HCT116 (cell line): ENCODE data around the gene C4orf50.

ENCODE experiments used
- CEBPB ChIP-seq: IDR thresholded peaks from 2 replicates; pipeline ENCODE4 v1.6.1; 2012; ENCODE audit warnings: low read depth
- EZH2 ChIP-seq: fragments of 200-600 bp; sonication (generic); IDR thresholded peaks from 2 replicates; pipeline ENCODE4 v1.6.1; 2017; ENCODE audit warnings: antibody characterized with exemption, mixed run types
- FOSL1 ChIP-seq: IDR thresholded peaks from 2 replicates; pipeline ENCODE4 v1.6.1; 2012; ENCODE audit warnings: low read depth
- JUND ChIP-seq: IDR thresholded peaks from 2 replicates; pipeline ENCODE4 v1.6.1; 2012
- POLR2A ChIP-seq: IDR thresholded peaks from 2 replicates; pipeline ENCODE4 v1.7.0; 2011; ENCODE audit warnings: borderline replicate concordance; ENCODE audit not compliant: insufficient read depth, insufficient read length; ENCODE audit errors: extremely low read depth
- POLR2AphosphoS5 ChIP-seq: IDR thresholded peaks from 2 replicates; pipeline ENCODE4 v1.6.1; 2011; ENCODE audit warnings: mild to moderate bottlenecking, low read depth, low read length, moderate library complexity
- SRF ChIP-seq: IDR thresholded peaks from 2 replicates; pipeline ENCODE4 v1.6.1; 2012; ENCODE audit warnings: low read depth
- ZFX ChIP-seq: fragments of 450-650 bp; IDR thresholded peaks from 2 replicates; pipeline ENCODE4 v1.6.1; 2017
- TF ChIP-seq, protein P1 (sequence below): IDR thresholded peaks from 2 replicates; pipeline ENCODE4 v1.6.1; 2012; ENCODE audit warnings: low read depth
- TF ChIP-seq, protein P2 (sequence below), 3 experiments: fragments of 200-600 bp in 1 of 3; sonication (generic) in 1 of 3; IDR thresholded peaks in 2 of 3; conservative IDR thresholded peaks in 1 of 3; 2 replicates each; pipeline ENCODE4 v1.5.1; 2012 to 2017; ENCODE audit warnings: low read depth in 2 of 3, low read length in 2 of 3, antibody characterized with exemption in 1 of 3, borderline replicate concordance in 1 of 3, control low read depth in 1 of 3, mild to moderate bottlenecking in 1 of 3, mixed read lengths in 1 of 3, mixed run types in 1 of 3, moderate library complexity in 1 of 3; ENCODE audit not compliant: insufficient read depth in 1 of 3
- TF ChIP-seq, protein P3 (sequence below): IDR thresholded peaks from 2 replicates; pipeline ENCODE4 v1.6.1; 2012

DNA sequence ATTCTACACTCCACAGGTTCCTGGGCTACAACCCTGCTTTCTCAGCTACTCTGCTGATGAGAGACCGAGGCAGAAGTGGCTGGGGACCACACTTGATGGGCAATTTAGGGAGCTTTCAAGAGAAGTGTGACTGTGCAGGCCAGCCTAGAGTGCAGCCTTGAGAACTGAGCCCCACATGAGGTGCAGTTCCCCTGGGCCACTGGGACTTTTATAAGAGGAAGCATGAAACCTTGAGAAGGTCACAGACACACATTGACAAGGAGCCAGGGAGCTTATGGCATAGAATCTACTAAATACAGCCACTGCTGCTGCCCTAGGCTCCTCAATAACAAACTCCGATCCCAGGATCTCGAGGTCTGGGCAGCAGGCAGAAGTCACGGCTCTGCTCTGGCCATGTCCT lies 13.1 kb downstream of the C4orf50 start:
- TF ChIP-seq, protein P1, sequence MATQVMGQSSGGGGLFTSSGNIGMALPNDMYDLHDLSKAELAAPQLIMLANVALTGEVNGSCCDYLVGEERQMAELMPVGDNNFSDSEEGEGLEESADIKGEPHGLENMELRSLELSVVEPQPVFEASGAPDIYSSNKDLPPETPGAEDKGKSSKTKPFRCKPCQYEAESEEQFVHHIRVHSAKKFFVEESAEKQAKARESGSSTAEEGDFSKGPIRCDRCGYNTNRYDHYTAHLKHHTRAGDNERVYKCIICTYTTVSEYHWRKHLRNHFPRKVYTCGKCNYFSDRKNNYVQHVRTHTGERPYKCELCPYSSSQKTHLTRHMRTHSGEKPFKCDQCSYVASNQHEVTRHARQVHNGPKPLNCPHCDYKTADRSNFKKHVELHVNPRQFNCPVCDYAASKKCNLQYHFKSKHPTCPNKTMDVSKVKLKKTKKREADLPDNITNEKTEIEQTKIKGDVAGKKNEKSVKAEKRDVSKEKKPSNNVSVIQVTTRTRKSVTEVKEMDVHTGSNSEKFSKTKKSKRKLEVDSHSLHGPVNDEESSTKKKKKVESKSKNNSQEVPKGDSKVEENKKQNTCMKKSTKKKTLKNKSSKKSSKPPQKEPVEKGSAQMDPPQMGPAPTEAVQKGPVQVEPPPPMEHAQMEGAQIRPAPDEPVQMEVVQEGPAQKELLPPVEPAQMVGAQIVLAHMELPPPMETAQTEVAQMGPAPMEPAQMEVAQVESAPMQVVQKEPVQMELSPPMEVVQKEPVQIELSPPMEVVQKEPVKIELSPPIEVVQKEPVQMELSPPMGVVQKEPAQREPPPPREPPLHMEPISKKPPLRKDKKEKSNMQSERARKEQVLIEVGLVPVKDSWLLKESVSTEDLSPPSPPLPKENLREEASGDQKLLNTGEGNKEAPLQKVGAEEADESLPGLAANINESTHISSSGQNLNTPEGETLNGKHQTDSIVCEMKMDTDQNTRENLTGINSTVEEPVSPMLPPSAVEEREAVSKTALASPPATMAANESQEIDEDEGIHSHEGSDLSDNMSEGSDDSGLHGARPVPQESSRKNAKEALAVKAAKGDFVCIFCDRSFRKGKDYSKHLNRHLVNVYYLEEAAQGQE = no peak
- TF ChIP-seq POLR2A = no peak
- no peak for TF ChIP-seq POLR2AphosphoS5
- TF ChIP-seq, protein P2, sequence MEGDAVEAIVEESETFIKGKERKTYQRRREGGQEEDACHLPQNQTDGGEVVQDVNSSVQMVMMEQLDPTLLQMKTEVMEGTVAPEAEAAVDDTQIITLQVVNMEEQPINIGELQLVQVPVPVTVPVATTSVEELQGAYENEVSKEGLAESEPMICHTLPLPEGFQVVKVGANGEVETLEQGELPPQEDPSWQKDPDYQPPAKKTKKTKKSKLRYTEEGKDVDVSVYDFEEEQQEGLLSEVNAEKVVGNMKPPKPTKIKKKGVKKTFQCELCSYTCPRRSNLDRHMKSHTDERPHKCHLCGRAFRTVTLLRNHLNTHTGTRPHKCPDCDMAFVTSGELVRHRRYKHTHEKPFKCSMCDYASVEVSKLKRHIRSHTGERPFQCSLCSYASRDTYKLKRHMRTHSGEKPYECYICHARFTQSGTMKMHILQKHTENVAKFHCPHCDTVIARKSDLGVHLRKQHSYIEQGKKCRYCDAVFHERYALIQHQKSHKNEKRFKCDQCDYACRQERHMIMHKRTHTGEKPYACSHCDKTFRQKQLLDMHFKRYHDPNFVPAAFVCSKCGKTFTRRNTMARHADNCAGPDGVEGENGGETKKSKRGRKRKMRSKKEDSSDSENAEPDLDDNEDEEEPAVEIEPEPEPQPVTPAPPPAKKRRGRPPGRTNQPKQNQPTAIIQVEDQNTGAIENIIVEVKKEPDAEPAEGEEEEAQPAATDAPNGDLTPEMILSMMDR (IDR thresholded peaks at IDR 0.05 in 2 of 3, conservative IDR thresholded peaks at IDR 0.05 in 1 of 3; ENCODE audit: borderline replicate concordance in 1 of 3, insufficient read depth in 1 of 3, low read depth in 2 of 3, low read length in 2 of 3) = no peak
- no peak for TF ChIP-seq ZFX
- TF ChIP-seq FOSL1 = no peak
- TF ChIP-seq, protein P3, sequence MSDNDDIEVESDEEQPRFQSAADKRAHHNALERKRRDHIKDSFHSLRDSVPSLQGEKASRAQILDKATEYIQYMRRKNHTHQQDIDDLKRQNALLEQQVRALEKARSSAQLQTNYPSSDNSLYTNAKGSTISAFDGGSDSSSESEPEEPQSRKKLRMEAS = no peak
- TF ChIP-seq EZH2 = no peak
- TF ChIP-seq SRF = no peak
- TF ChIP-seq CEBPB = no peak
- TF ChIP-seq JUND = no peak
